ENCODE results near the gene FNIP2.

DNA sequence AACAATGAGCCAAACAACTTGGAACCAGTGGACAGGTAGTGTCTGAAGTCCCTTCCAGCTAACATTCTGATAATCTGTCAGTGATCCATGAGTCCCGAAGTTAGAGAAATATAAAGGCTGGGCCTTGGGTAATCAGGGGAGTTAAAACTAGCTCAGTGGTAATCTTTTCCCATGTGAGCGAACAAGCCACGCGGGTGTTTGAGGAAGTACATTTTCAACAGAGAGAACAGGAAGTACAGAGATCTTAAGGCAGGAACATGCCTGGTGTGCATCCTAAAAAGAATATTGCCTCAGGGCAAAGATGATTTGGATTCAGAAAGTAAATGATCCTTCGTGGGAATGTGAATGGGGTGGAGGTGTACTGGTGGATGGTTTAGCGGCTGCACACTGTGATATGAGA is 42.9 kb downstream of the FNIP2 start:
- TF ChIP-seq, protein P1, sequence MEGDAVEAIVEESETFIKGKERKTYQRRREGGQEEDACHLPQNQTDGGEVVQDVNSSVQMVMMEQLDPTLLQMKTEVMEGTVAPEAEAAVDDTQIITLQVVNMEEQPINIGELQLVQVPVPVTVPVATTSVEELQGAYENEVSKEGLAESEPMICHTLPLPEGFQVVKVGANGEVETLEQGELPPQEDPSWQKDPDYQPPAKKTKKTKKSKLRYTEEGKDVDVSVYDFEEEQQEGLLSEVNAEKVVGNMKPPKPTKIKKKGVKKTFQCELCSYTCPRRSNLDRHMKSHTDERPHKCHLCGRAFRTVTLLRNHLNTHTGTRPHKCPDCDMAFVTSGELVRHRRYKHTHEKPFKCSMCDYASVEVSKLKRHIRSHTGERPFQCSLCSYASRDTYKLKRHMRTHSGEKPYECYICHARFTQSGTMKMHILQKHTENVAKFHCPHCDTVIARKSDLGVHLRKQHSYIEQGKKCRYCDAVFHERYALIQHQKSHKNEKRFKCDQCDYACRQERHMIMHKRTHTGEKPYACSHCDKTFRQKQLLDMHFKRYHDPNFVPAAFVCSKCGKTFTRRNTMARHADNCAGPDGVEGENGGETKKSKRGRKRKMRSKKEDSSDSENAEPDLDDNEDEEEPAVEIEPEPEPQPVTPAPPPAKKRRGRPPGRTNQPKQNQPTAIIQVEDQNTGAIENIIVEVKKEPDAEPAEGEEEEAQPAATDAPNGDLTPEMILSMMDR (conservative IDR thresholded peaks at IDR 0.05; ENCODE audit: low read depth, low read length), result no peak
- TF ChIP-seq EZH2 (IDR thresholded peaks at IDR 0.05; ENCODE audit: low read length, unreplicated experiment) (no peak), EZH2phosphoT487 (IDR thresholded peaks at IDR 0.05; ENCODE audit: borderline replicate concordance, low read length) (no peak)

All from PC-3 (cell line).